HepG2 (cell line): ENCODE measurements around the gene MYRIP. TPM values are rescaled to one million over a fixed set of nuclear protein-coding genes. Genes with fewer than 3 reads are reported as not detected.

ENCODE experiments used
- ISX ChIP-seq: sonication (generic); formaldehyde crosslinking; conservative IDR thresholded peaks from 2 replicates; pipeline ENCODE4 v1.5.0; 2020; ENCODE audit warnings: missing genetic modification reagents
- KMT2B ChIP-seq: IDR thresholded peaks from 2 replicates; pipeline ENCODE4 v1.6.1; 2016; ENCODE audit warnings: missing genetic modification reagents, missing compliant biosample characterization
- MEIS1 ChIP-seq: sonication (generic); formaldehyde crosslinking; IDR thresholded peaks from 2 replicates; pipeline ENCODE4 v1.9.0; 2021; ENCODE audit warnings: mild to moderate bottlenecking, missing genetic modification reagents, moderate library complexity, borderline replicate concordance
- POGZ ChIP-seq: sonication (generic); formaldehyde crosslinking; IDR thresholded peaks from 2 replicates; pipeline ENCODE4 v1.4.0; 2020; ENCODE audit warnings: mild to moderate bottlenecking, missing genetic modification reagents
- SNAI1 ChIP-seq: sonication (generic); formaldehyde crosslinking; IDR thresholded peaks from 2 replicates; pipeline ENCODE4 v1.5.0; 2020; ENCODE audit warnings: mild to moderate bottlenecking, missing genetic modification reagents, borderline replicate concordance
- polyA plus RNA-seq, 8 experiments: library from polyadenylated mRNA; depleted of rRNA in 3 of 8; stranded (reverse) in 7 of 8; unstranded in 1 of 8; fragments of >200 nt; fragmentation: Illumina TruSeq in 4 of 8; extraction: Trizol in 4 of 8; gene quantifications; 2 replicates each; pipeline versions ENCODE4 v1.2.1 to v1.2.3, GENCODE V29; 2011 to 2016; ENCODE audit warnings: low read depth in 4 of 8, missing spikeins in 1 of 8, mixed read lengths in 1 of 8; ENCODE audit not compliant: insufficient read depth in 1 of 8
- total RNA-seq, 5 experiments: library from RNA; depleted of rRNA; stranded (reverse); fragments of >200 nt; fragmentation: Illumina TruSeq; extraction: Trizol; gene quantifications; 2 replicates each; pipeline ENCODE4 v1.2.3, GENCODE V29; 2016; ENCODE audit warnings: low read depth in 1 of 5
- TF ChIP-seq, protein P1 (sequence below): sonication (generic); formaldehyde crosslinking; IDR thresholded peaks from 2 replicates; pipeline ENCODE4 v1.4.0; 2020; ENCODE audit warnings: missing genetic modification reagents
- TF ChIP-seq, protein P2 (sequence below): sonication (generic); formaldehyde crosslinking; IDR thresholded peaks from 2 replicates; pipeline ENCODE4 v1.4.0; 2020; ENCODE audit warnings: low read depth, mild to moderate bottlenecking, missing genetic modification reagents
- TF ChIP-seq, protein P3 (sequence below): sonication (generic); formaldehyde crosslinking; IDR thresholded peaks from 2 replicates; pipeline ENCODE4 v1.9.0; 2021; ENCODE audit warnings: missing genetic modification reagents, borderline replicate concordance
- TF ChIP-seq, protein P4 (sequence below): sonication (generic); formaldehyde crosslinking; IDR thresholded peaks from 2 replicates; pipeline ENCODE4 v1.5.1; 2020; ENCODE audit warnings: missing genetic modification reagents, mild to moderate bottlenecking, borderline replicate concordance

MYRIP gene
- total and polyA plus RNA-seq, 2 of the 13 experiments (the other 11 are each of a cell fraction or from before 2014, with no cell fraction given): 0.64 to 0.84 TPM

- TF ChIP-seq, protein P1, sequence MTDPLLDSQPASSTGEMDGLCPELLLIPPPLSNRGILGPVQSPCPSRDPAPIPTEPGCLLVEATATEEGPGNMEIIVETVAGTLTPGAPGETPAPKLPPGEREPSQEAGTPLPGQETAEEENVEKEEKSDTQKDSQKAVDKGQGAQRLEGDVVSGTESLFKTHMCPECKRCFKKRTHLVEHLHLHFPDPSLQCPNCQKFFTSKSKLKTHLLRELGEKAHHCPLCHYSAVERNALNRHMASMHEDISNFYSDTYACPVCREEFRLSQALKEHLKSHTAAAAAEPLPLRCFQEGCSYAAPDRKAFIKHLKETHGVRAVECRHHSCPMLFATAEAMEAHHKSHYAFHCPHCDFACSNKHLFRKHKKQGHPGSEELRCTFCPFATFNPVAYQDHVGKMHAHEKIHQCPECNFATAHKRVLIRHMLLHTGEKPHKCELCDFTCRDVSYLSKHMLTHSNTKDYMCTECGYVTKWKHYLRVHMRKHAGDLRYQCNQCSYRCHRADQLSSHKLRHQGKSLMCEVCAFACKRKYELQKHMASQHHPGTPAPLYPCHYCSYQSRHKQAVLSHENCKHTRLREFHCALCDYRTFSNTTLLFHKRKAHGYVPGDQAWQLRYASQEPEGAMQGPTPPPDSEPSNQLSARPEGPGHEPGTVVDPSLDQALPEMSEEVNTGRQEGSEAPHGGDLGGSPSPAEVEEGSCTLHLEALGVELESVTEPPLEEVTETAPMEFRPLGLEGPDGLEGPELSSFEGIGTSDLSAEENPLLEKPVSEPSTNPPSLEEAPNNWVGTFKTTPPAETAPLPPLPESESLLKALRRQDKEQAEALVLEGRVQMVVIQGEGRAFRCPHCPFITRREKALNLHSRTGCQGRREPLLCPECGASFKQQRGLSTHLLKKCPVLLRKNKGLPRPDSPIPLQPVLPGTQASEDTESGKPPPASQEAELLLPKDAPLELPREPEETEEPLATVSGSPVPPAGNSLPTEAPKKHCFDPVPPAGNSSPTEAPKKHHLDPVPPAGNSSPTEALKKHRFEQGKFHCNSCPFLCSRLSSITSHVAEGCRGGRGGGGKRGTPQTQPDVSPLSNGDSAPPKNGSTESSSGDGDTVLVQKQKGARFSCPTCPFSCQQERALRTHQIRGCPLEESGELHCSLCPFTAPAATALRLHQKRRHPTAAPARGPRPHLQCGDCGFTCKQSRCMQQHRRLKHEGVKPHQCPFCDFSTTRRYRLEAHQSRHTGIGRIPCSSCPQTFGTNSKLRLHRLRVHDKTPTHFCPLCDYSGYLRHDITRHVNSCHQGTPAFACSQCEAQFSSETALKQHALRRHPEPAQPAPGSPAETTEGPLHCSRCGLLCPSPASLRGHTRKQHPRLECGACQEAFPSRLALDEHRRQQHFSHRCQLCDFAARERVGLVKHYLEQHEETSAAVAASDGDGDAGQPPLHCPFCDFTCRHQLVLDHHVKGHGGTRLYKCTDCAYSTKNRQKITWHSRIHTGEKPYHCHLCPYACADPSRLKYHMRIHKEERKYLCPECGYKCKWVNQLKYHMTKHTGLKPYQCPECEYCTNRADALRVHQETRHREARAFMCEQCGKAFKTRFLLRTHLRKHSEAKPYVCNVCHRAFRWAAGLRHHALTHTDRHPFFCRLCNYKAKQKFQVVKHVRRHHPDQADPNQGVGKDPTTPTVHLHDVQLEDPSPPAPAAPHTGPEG (CRISPR knock-in tag): no peak
- TF ChIP-seq KMT2B (CRISPR knock-in tag): no peak
- no peak for TF ChIP-seq SNAI1 (CRISPR knock-in tag)
- TF ChIP-seq POGZ (CRISPR knock-in tag): peak; percentile 19; the same call in 1 of the 2 replicates
- TF ChIP-seq, protein P2, sequence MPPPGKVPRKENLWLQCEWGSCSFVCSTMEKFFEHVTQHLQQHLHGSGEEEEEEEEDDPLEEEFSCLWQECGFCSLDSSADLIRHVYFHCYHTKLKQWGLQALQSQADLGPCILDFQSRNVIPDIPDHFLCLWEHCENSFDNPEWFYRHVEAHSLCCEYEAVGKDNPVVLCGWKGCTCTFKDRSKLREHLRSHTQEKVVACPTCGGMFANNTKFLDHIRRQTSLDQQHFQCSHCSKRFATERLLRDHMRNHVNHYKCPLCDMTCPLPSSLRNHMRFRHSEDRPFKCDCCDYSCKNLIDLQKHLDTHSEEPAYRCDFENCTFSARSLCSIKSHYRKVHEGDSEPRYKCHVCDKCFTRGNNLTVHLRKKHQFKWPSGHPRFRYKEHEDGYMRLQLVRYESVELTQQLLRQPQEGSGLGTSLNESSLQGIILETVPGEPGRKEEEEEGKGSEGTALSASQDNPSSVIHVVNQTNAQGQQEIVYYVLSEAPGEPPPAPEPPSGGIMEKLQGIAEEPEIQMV: 0 out of 2 replicates have a peak, but pooled peaks have one; percentile 11
- TF ChIP-seq, protein P3, sequence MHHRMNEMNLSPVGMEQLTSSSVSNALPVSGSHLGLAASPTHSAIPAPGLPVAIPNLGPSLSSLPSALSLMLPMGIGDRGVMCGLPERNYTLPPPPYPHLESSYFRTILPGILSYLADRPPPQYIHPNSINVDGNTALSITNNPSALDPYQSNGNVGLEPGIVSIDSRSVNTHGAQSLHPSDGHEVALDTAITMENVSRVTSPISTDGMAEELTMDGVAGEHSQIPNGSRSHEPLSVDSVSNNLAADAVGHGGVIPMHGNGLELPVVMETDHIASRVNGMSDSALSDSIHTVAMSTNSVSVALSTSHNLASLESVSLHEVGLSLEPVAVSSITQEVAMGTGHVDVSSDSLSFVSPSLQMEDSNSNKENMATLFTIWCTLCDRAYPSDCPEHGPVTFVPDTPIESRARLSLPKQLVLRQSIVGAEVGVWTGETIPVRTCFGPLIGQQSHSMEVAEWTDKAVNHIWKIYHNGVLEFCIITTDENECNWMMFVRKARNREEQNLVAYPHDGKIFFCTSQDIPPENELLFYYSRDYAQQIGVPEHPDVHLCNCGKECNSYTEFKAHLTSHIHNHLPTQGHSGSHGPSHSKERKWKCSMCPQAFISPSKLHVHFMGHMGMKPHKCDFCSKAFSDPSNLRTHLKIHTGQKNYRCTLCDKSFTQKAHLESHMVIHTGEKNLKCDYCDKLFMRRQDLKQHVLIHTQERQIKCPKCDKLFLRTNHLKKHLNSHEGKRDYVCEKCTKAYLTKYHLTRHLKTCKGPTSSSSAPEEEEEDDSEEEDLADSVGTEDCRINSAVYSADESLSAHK (CRISPR knock-in tag): no peak
- no peak for TF ChIP-seq ISX (CRISPR knock-in tag)
- TF ChIP-seq, protein P4, sequence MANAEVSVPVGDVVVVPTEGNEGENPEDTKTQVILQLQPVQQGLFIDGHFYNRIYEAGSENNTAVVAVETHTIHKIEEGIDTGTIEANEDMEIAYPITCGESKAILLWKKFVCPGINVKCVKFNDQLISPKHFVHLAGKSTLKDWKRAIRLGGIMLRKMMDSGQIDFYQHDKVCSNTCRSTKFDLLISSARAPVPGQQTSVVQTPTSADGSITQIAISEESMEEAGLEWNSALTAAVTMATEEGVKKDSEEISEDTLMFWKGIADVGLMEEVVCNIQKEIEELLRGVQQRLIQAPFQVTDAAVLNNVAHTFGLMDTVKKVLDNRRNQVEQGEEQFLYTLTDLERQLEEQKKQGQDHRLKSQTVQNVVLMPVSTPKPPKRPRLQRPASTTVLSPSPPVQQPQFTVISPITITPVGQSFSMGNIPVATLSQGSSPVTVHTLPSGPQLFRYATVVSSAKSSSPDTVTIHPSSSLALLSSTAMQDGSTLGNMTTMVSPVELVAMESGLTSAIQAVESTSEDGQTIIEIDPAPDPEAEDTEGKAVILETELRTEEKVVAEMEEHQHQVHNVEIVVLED (CRISPR knock-in tag): no peak
- TF ChIP-seq MEIS1 (CRISPR knock-in tag): no peak; the same call in 1 of the 2 replicates
Measured at GRCh38 chr3:39809995-39810595, 686 bp downstream of the MYRIP start (continued).
